ENCODE measurements around the gene NCAM2.

The NCAM2 gene

GRCh38 chr21:21018821-21019220 lies 20.6 kb downstream of the NCAM2 start:
- TF ChIP-seq CTCF (IDR thresholded peaks at IDR 0.05; ENCODE audit: low read depth, low read length, missing control alignments): no peak
- H3K4me3 ChIP-seq (replicated peaks; ENCODE audit: low read depth, low read length): no peak overlapping the region
- DNase-seq (ENCODE audit: extremely low read depth, low read depth): no peak

GRCh38 chr21:21019681-21020080 lies 21.5 kb downstream of the NCAM2 start:
- H3K4me3 ChIP-seq (replicated peaks; ENCODE audit: low read depth, low read length): no peak overlapping the region
- no peak for TF ChIP-seq CTCF (IDR thresholded peaks at IDR 0.05; ENCODE audit: low read depth, low read length, missing control alignments)
- no peak for DNase-seq (ENCODE audit: extremely low read depth, low read depth)

- no peak for TF ChIP-seq CTCF (IDR thresholded peaks at IDR 0.05; ENCODE audit: low read depth, low read length, missing control alignments)
- DNase-seq (ENCODE audit: extremely low read depth, low read depth): no peak
Measured at GRCh38 chr21:21025742-21026141, 27.5 kb downstream of the NCAM2 start.

GRCh38 chr21:21028275-21028820 lies 30.1 kb downstream of the NCAM2 start:
- no peak for TF ChIP-seq CTCF (IDR thresholded peaks at IDR 0.05; ENCODE audit: low read depth, low read length, missing control alignments)
- H3K4me3 ChIP-seq (replicated peaks; ENCODE audit: low read depth, low read length): no peak overlapping the region
- no peak for DNase-seq (ENCODE audit: extremely low read depth, low read depth)

More at GRCh38 chr21:21025742-21026141, 27.5 kb downstream of the NCAM2 start:
- H3K4me3 ChIP-seq (replicated peaks; ENCODE audit: low read depth, low read length): no peak overlapping the region

GRCh38 chr21:21029164-21029563 lies 31.0 kb downstream of the NCAM2 start:
- no peak for DNase-seq (ENCODE audit: extremely low read depth, low read depth)
- no peak for TF ChIP-seq CTCF (IDR thresholded peaks at IDR 0.05; ENCODE audit: low read depth, low read length, missing control alignments)
- no peak overlapping the region for H3K4me3 ChIP-seq (replicated peaks; ENCODE audit: low read depth, low read length)

DNA sequence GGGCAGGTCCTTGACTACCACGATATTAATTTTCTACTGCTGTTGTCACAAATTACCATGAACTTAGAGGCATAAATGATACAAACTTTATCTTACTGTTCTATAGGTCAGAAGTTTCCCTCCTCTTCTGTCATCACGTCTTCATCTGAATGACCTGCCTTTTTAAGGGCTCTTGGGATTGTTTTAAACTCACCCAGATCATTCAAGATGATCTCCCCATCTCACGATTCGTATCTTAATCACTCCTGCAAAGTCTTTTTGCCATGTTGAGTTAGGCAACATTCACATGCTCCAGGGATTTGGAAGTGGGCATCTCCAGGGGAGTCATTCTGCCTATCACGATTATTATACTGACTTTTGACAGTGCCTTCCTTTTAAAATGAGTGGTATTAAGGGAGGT lies 32.1 kb downstream of the NCAM2 start:
- H3K4me3 ChIP-seq (replicated peaks; ENCODE audit: low read depth, low read length): no peak overlapping the region
- DNase-seq (ENCODE audit: extremely low read depth, low read depth): no peak
- no peak for TF ChIP-seq CTCF (IDR thresholded peaks at IDR 0.05; ENCODE audit: low read depth, low read length, missing control alignments)

- DNase-seq (ENCODE audit: extremely low read depth, low read depth): no peak
- no peak for TF ChIP-seq CTCF (IDR thresholded peaks at IDR 0.05; ENCODE audit: low read depth, low read length, missing control alignments)
- no peak overlapping the region for H3K4me3 ChIP-seq (replicated peaks; ENCODE audit: low read depth, low read length)
Measured at GRCh38 chr21:21034036-21034435, 35.8 kb downstream of the NCAM2 start.
